NCI-H774 (cell line): Measurements from ENCODE around the gene NT5C2.
A peak's percentile ranks its signal among the peaks of the same experiment; 100 is the strongest.
"Not testable (repeated sequence)": the region's sequence is repeated elsewhere in the genome, so short reads cannot be mapped to it uniquely, and the experiment has no call there.

Source experiments
- DNase-seq: peaks from one replicate; lab custom pipeline; 2025; lab: John Stamatoyannopoulos, UW

The NT5C2 gene

DNA sequence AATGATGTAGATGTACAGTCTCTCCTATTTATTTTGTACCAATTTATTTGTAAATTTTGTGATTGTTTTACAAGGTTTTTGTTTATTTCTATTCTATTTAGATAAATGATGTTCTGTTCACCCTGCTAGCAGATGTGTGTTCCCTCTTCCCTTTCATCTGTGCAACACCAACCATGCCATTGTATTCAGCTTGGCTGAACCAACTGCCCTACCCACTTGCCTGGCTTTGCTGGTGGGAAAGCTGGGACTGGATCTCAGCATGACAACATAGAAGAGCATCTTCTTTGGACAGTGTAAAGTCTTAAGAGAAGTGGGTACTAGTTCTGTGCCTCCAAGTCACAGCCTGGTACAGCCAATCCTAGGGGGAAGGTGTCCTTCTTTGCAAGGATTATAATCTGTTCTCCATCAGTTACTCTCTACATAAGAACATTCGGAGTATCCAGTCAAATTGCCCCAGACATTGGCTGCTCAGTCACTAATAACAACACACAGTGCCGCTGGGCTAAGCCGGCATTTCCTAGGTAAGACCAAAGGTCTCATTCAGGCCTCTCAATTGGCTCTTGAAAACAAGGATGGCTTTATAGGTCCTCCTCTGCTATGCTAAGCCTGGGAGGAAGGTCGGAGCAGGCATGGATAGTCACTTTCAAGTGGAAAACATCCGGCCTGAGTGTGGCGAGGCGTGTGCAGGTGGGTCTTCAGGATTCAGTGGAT lies 109.7 kb downstream of the NT5C2 start:
- no peak for DNase-seq

DNA sequence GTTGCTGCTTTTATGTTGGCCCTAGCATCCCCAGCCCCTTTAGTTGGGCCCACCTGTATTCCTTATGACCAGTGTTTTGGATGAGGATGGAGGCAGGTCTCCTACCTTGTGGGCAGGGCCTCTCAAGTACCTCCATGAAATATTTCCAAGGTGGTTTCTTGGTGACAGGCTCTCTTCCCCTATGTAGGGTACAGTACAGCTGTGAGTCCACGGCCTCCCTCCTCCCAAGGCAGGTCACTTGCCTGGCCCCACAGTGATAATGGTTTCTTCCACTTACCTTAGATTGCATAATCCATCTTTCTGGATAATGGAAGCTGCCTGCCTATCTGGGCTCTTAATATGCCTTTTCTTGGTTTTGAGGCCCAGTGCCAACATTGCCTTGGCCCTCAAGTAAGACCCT lies 110.4 kb downstream of the NT5C2 start:
- DNase-seq = no peak

DNA sequence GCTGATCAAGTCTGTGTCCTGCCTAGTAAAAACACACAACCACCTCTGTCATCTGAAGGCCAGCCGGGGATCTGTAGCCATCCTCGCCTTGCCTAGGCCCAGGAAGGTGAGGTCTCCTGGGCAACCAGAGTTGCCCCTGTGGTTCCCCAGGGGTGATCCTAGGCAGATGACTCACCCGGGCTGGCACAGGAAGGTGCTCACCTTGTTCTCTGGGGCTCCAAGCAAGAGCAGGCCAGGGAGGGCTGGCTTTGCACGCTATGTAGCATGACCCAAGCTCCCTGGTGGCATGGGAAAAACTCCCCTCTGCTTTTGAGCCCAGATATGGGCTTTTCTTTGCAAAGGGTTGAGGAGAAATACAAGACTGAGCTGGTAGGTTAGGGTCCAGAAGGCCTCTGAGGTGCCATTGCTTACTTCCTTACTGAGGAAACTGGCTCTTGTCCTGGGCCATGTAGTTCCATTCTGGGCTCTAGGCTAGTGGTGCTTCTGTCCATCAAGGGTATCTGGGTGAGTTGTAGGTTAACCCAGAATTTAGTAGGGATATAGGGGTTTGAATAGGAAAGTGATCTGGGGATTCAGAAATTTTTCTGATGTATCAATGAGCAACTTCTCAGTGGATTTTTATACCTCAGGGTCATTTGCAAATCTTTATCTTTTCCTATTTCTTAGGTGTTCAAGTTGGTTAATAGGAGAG lies 112.0 kb downstream of the NT5C2 start:
- DNase-seq = no peak

DNA sequence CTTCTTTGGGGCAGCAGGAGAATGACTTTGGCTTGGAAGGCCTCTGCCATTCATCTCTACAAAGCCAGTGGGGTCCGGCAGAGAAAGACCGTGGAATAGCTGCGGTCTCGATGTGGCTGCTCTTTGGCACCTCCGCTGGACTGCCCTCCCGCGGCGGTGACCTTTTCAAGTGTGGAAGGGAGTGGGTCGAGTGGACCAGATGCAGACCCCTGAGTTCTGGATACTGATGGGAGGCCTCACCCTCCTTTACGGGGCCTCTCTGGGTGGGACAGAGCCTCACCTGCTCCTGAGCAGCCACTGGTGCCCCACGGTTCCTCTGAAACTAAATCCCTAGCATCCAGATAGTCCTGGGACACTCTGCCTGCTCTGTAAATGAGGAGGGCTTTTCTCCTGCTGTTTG lies 113.1 kb downstream of the NT5C2 start:
- no peak for DNase-seq

DNA sequence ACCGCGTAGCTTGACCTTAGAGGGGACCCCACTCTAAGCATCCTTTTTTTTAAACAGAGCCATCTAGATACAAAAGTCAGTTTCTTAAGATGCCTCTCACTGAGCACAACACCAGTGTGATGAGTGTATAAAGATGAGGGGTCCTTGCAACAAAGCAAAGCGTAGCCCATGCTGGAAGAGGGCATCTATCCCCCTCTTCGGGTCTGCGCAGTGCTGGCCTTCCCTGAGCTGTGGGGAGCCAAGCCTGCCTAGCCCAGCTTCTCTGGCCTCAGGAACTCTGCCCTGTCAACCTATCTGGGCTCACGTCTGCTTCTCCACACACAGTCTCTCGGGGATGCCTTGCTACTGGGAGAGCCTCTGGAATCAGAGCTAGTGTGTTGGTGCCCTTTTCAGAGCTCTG lies 114.0 kb downstream of the NT5C2 start:
- DNase-seq = no peak

DNA sequence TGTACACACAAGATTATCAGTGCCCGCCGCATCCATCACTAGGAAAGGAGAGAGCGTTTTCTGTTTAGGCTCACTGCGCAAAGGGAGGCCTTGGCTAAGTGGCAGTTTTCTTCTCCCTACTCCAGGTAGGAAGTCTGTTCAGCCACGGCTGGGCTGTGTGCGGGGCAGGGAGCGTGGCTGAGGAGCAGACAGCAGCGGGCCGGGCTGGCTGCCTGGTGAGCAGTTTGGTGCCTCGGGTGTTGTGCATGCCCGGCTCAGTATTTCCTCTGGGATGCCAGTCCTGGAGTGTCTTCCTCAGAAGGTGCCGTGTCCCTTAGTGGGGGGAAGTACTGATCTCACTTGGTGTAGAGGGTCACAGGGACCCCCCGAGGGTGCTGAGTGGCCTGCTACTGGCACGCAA lies 114.4 kb downstream of the NT5C2 start:
- DNase-seq = no peak

DNA sequence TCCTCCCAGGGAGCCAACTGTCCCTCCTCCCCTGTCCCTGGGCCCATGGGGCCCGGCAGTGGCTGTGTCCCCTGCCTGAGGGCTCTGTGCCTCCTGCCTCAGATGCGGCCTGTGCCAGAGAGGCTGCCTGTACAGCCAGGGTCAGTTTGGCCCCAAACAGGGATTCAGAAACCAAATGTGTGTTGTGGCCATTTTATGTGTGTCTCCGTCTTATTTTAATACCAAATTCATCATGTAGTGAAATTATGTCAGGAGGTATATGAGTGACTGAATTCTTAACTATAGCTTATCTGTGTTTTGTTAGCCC lies 114.8 kb downstream of the NT5C2 start:
- DNase-seq = no peak

DNA sequence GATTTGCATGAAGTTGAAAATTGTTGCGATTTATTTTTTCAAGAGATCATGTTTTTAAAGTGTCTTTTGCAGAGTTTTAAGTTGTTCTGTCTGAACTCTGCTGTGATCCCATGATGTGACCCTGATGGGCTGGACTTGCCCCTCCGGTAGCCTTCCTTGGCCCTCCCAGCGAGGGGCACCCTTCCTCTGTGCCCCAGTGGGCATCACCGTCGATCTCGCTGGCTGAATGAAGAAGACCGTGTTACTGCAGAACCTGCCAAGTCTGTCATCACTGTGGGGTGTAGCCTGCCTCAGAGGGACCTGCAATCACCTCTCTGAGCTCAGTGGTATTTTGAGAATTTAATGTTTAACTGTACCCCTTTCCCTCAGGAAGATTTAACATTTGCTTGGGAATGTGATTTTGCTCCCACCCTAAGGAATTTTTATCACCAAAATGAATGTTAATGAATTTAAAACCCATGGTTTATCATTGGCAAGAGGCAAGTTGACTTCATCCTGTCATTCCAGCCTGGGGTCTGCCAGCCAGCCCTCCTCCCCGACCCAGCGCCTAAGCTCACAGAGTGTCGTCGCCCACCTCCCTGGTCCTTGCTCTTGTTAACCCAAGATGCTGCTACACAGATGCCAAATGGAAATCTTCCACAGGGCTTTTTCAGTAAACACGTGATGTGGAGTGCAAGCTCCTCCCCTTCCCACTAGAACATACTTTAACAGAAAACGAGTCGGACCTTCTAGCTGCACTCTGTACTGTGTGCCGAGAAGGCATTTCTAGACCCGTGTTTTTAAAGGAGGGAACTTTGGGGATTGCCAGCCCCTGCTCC lies 115.4 kb downstream of the NT5C2 start:
- no peak for DNase-seq

DNA sequence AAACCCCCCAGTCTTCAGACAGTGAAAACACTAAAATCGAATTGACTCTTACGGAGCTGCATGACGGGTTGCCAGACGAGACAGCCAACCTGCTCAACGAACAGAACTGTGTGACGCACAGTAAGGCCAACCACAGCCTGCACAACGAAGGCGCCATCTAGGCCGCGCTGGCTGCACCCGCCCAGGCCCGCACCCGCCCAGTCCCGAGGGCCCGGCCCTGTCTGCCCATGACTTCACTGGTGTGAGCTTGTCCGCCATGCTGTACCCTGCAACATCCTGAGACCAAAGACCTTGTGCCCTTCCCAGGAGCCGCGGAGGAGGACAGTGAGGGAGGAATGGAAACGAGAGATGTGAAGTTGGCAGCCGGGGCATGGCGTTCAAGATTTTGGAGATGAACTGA lies 116.1 kb downstream of the NT5C2 start:
- DNase-seq = no peak

DNA sequence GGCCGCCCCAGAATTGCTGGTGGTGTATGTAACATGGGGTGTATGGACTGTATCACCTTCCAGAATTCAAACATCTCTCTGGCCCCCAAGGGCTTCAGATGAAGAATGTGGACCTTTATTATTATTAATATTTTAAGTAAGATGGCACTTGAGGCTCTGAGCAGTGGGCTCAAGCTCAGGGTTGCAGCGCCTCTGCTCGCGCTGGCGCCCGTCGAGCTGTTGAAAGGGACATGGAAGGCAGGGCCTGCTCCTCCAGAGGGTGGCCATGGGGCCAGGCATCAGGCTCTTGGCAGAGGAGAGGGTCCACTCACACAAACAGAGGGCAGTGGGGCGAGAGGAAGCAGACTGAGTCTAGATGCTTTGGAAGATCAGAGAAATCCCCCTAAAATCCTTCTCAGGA lies 120.2 kb downstream of the NT5C2 start:
- no peak for DNase-seq

DNA sequence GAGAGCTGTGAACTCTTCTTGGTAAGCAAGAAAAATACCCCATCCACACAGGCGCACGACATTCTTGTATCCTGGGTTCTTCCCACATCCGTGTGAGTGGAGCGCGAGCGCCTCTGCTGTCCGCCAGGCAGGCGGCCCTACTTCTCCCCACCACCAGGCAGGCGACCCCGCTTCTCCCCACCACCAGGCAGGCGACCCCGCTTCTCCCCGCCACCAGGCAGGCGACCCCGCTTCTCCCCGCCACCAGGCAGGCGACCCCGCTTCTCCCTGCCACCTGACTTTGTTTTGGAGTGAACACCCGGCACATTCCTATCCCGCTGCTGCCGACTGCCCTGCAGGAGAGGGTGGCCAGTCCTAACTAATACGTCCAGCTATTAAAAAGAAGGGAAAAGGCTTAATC lies 120.8 kb downstream of the NT5C2 start:
- DNase-seq = no peak

DNA sequence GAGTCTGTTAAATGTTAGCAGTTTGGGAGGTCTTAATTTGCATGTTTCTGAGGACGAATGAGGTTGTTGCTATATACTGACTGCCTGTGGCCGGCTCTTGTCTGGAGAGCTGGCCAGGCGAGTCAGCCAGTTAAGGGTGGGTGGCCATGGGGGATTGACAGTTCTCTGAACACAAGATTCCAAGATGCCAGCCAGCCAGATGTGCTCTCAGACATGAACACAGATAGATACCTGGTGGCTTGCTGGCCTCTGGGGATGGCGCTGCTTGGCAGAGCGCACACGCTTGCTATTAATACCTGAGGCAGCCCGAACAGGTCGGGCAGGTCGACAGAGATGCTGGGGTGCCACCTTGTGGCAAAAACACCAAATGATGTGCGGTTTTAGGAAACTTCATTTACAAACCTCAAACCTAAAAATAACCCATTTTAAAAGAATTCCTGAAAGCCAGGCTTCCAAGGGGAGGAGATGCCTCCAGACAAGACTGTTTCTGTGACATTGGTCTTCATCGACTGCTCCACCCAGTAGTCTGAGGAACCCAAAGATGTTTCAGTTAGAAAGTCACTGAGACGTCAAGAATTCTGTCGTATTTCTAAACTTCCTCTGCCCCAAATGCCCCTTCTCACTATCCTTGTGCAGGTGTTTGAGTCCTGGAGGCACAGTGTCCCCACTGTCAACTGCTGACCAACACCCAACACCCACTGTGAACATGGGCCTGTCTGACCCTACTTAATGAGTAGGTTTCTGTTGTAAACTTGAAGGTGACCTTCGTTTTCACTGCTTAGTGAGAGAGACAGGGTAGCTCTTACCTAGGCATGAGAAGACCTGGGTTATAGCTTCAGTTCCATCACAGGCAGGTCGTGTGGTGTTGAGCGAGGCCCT lies 123.4 kb downstream of the NT5C2 start:
- DNase-seq = peak; percentile 19

DNA sequence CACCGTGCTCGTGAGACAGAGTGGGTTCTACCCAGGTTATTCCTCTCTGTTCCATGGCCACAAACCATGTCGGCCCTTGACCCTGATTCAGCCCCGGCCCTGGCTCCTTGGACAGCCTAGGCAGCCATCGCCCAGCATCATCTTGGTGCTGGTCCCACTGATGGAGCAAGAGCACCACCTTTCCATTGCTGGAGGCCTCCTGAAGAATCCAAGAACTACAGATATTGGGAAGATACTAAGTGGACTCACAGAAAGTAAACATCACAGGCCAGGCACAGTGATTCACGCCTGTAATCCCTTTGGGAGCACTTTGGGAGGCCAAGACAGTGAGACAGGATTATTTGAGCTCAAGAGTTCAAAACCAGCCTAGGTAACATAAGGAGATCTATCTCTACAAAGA lies 125.1 kb downstream of the NT5C2 start:
- DNase-seq = no peak

DNA sequence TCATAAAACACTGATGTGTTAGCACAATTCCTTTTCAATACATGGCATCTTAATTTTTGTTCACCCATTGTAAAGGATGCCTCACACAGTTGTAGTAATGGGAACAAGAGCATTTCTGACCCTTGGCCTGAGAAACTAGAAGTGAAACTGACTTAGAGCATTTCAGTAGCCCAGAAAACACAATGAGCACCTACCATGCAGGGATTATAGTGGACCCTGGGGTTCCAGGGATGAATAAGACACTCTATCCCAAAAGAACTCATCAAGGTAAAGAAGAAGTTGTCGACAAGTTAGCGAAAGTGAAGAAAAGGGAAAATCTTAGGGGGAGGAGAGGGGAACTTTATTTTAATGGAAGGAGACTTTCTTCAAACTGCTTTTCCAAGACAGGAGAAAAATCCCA lies 125.6 kb downstream of the NT5C2 start:
- DNase-seq = no peak

DNA sequence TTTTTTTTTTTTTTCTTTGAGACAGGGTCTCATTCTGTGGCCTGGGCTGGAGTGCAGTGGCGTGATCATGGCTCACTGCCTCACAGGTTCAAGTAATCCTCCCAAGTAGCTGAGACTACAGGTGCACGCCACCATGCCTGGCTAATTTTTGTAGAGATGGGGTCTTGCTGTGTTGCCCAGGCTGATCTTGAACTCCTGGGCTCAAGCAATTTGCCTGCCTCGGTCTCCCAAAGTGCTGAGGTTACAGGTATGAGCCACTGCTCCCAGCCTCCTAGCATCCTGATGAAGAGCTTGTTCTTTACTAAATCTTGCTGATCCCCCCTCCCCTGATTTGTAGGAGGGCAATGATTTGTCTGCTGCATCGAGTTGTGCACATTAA lies 126.0 kb downstream of the NT5C2 start:
- not testable (repeated sequence) for DNase-seq

DNA sequence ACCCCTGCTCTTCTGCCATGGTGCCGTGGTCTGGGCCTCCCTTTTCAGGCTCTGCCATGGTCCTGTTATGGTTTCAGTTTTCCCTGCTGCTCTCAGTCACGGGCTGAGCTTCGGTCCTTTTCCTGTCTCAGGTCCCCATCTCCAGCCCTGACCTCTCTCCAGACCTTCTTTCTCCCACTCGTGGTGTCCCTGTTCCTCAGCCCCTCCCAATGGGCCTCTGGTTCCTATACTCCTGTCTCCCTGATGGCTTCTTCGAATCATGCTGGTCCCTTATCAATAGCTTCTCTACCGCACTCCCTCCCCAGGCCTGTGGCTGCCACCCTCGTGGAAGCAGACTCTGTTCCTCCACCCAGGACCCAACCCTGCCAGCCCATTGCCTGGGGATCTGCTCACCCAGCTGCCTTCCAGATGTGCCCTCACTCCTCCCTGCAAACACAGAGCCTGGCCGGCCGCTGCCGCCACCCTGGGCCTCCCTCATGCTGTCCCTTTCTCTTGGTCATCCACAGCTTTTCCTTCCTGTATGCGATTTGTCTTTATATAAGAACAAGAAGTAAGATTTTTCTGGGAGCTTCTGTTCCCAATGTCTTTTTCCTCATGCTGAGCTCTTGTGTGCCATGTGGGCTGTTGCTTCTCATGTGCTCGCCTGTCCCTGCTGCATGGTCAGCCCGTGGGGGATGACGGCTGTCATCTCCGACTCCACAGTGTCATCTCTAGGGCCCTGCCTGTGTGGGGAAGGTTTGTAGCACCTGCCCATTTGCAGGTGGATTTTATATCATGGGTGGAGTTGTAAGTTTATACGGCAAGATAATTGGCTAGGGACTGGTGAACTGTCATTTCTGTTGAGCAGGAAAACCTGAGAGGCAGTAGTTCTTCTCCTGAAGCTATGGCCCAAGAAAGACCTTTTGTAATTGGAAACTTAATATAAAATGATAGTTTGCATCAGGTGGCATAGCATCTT lies 126.7 kb downstream of the NT5C2 start:
- DNase-seq = no peak

DNA sequence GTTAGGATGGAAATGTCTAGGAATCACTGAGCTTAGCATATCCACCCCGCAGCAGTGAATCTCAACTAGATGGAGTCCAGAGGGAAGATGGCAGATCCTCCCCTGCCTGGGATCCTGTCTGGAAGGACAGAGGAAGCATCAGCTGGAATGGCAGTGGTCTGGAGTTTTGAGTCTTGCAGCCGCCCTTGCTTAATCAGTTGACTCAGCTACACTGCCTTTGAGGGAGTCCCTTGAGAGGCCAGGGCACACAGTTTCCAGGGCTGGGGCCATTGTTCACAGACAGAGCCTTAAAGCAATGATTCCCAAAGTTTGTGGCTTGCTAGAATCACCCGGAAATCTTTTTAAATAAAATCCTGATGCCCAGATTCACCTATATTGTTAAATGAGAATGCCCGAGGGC lies 128.1 kb downstream of the NT5C2 start:
- DNase-seq = no peak

DNA sequence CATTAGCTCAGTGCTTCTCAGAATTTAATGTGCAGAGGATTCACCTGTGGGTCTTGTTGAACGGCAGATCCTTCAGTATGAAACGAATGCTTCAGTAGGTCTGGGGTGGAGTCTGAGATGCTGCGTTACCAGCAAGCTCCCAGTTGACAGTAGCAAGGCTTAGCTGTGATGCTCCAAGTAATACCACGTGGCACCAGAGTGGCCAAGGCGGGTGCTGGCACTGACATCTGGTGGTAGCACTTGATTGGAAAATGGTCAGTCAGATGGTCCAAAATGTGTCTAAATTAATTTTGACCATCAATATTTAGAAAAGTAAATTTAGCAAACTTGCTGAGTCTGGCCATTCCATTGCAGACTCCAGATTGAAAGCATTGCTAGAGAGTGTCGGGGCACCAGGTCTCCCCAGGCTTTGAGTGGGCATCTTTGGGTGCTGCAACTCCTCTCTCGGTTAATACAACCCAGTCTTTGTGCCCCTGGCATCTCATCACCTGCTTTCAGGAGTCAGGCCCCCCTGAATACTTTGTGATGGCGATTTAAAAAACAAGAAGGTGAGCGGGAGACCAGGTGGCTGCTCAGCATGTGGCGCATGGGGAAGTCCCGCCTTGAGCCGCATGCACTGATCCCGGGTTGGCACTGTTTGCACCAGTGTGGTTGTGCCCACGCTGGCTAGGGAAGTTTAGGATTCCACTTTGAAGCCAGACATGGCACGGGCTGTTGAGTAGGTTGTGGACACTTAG lies 130.1 kb downstream of the NT5C2 start:
- no peak for DNase-seq

DNA sequence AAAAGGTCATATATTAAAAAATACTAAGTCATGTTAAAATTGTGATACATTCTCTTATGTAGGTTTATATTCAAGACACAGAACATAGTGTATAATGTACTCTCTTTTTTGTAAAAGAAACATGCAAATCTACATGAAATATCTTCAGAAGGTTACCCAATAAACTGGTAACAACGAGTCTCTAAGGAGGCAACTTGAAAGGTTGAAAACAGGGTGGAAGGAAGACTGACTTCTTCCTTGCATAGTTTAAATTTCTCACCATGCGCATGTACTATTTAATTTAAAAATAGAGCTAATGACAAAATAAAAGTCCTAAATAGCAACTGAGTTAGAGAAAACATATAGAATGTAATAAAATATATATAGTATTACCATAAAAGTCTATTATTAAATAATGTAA lies 132.5 kb downstream of the NT5C2 start:
- no peak for DNase-seq

DNA sequence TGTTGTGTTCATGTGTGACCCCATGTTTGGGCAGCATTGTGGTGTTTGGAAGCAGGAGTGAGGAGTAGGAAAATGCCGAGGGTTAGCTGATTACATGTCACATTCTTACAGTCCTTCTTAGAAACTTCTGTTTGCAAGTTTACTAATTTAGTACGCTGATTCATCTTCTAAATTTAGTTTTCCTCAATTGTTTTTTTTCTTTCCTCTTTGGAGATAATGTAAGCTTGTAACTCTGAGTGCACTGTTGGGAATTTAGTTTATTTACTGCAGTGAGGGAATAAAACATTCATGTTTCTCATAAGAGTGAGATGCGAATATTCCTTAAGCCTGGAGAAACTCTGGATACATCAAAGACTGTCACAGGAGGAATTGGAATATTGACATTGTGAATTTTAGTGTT lies 135.0 kb downstream of the NT5C2 start:
- DNase-seq = no peak

DNA sequence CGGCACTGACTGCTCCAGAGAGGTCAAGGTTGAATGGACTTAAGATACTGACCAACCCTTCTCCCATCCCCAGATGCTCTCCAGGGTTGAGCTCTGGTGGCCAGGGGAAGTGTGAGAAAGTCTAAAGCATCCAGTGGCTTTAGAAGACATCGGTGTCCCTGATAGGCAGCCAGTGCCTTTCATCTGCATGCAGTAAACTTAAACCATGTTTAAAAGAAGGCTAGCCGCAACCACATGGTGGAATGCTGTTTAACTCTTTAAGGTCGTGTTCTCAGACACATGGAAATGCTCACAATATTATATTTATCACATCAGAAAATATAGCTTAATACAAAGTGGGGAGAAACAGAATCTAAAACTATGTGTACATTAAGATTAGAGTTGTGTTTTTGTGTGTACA lies 138.0 kb downstream of the NT5C2 start:
- no peak for DNase-seq
